Breast epithelium (tissue), 3 donors: Measurements from ENCODE around the gene METTL17.

ENCODE experiments used
- POLR2A ChIP-seq: fragments of 450-650 bp; IDR thresholded peaks from one replicate; pipeline ENCODE4 v1.6.1; 2016; ENCODE audit warnings: antibody characterized with exemption, mild to moderate bottlenecking, moderate library complexity
- POLR2AphosphoS5 ChIP-seq, 3 donors: sonication (generic); formaldehyde crosslinking; IDR thresholded peaks; one replicate each; pipeline ENCODE4 v1.6.1; 2017; ENCODE audit warnings: antibody characterized with exemption in 3 of 3
- TF ChIP-seq, protein P1 (sequence below), 3 donors: fragments of 450-650 bp; IDR thresholded peaks; one replicate each; pipeline ENCODE4 v1.5.1; 2016 to 2017; ENCODE audit warnings: antibody characterized with exemption in 3 of 3, mild to moderate bottlenecking in 3 of 3, moderate library complexity in 3 of 3

DNA sequence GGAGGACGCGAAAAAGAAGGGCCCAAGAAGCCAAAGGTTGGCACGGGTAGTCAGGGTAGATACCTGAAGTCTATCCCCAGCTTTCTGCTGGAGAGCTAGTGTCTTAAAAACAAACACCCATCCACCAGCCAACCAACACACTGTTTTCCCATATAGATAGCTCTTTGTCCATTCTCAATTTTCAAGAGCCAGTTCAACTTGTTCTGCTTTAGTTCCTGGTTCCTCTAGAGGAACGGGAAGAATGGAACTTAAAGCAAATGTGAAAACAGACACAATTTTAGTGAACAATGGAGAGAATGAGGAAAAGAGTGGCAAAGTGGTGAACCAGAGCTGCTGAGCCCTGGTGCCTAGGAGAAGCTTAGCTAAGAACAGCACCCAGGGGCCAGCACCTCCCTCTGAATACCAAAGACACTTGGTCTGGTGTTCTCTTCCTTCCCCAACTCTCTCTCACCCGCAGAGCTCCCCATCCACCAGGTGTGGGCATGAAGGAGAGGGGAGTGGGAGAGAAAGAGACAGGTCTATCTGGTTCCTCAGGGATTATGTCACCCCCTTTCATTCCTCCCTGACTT, 31.3 kb downstream of the METTL17 start:
- TF ChIP-seq, protein P1, sequence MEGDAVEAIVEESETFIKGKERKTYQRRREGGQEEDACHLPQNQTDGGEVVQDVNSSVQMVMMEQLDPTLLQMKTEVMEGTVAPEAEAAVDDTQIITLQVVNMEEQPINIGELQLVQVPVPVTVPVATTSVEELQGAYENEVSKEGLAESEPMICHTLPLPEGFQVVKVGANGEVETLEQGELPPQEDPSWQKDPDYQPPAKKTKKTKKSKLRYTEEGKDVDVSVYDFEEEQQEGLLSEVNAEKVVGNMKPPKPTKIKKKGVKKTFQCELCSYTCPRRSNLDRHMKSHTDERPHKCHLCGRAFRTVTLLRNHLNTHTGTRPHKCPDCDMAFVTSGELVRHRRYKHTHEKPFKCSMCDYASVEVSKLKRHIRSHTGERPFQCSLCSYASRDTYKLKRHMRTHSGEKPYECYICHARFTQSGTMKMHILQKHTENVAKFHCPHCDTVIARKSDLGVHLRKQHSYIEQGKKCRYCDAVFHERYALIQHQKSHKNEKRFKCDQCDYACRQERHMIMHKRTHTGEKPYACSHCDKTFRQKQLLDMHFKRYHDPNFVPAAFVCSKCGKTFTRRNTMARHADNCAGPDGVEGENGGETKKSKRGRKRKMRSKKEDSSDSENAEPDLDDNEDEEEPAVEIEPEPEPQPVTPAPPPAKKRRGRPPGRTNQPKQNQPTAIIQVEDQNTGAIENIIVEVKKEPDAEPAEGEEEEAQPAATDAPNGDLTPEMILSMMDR (IDR thresholded peaks at IDR 0.05): no peak
- TF ChIP-seq POLR2AphosphoS5 (IDR thresholded peaks at IDR 0.05): peak in 1 of 3 donors; percentile 27
- no peak for TF ChIP-seq POLR2A
